UCSD-AML1 (cell line): ENCODE results near the gene SARS1.
"Not testable (repeated sequence)": the region's sequence is repeated elsewhere in the genome, so short reads cannot be mapped to it uniquely, and the experiment has no call there.

Source experiments
- DNase-seq: peaks from one replicate; lab custom pipeline; 2025; ENCODE audit not compliant: unreplicated experiment; lab: John Stamatoyannopoulos, UW

SARS1 gene

DNA sequence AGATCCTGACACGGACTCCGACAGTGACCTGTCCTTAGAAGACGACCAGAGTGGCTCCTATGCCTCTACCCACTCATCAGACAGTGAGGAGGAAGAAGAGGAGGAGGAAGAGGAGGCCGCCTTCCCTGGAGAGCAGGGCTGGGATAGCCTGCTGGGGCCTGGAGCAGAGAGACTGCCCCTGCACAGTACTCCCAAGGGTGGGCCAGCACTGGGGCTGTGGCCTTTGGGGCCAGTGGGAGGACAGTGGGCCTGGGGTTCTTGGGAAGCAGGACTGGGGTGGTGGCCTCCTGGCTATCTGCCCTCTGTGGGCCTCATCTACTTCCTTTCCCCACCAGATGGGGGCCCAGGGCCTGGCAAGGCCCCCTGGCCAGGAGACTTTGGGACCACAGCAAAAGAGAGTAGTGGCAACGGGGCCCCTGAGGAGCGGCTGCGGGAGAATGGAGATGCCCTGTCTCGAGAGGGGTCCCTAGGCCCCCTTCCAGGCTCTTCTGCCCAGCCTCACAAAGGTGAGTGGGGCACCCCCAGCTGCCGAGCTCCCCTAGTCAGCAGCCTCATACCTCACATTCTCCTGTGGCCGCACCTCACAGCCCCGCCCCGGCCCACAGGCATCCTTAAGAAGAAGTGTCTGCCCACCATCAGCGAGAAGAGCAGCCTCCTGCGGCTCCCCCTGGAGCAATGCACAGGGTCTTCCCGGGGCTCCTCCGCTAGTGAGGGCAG lies 59.3 kb downstream of the SARS1 start:
- DNase-seq = no peak

DNA sequence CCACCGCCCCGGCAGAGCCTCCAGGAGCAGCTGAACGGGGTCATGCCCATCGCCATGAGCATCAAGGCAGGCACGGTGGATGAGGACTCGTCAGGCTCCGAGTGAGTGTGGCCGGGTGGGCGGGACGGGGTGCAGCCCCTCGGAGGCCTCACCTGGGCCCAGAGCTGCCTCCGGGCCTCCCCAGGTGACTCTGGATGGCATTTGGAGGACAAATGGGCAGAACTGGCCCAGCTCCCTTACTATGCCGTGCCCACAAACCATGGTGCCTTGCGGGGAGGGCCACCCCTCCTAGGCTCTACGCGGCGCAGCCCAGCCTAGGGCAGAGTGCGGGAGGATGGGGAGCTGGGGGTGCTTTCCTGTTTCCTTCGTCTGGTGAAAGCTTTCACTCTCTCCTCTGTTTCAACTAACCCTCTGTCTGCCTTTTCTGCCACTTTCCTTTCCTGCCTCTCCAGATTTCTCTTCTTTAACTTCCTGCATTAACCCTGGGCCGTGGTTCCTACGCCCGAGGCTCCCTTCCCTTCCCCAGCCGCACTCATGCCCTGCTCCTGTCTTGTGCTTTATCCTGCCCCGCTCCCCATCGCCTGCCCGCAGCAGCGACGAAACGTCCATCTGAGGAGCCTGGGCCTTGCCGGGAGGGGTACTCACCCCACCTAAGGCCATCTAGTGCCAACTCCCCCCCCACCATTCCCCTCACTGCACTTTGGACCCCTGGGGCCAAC lies 60.0 kb downstream of the SARS1 start:
- no peak for DNase-seq

DNA sequence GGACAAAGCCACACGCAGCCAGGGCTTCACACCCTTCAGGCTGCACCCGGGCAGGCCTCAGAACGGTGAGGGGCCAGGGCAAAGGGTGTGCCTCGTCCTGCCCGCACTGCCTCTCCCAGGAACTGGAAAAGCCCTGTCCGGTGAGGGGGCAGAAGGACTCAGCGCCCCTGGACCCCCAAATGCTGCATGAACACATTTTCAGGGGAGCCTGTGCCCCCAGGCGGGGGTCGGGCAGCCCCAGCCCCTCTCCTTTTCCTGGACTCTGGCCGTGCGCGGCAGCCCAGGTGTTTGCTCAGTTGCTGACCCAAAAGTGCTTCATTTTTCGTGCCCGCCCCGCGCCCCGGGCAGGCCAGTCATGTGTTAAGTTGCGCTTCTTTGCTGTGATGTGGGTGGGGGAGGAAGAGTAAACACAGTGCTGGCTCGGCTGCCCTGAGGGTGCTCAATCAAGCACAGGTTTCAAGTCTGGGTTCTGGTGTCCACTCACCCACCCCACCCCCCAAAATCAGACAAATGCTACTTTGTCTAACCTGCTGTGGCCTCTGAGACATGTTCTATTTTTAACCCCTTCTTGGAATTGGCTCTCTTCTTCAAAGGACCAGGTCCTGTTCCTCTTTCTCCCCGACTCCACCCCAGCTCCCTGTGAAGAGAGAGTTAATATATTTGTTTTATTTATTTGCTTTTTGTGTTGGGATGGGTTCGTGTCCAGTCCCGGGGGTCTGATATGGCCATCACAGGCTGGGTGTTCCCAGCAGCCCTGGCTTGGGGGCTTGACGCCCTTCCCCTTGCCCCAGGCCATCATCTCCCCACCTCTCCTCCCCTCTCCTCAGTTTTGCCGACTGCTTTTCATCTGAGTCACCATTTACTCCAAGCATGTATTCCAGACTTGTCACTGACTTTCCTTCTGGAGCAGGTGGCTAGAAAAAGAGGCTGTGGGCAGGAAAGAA lies 61.1 kb downstream of the SARS1 start:
- DNase-seq = no peak

GRCh38 chr1:109275706-109276345 lies 62.1 kb downstream of the SARS1 start:
- DNase-seq = no peak

GRCh38 chr1:109277434-109278204 lies 63.9 kb downstream of the SARS1 start:
- DNase-seq = peak; percentile 81

- no peak for DNase-seq
Observed at GRCh38 chr1:109279615-109280278, 66.0 kb downstream of the SARS1 start.

- no peak for DNase-seq
Observed at GRCh38 chr1:109280862-109281261, 67.1 kb downstream of the SARS1 start.

DNA sequence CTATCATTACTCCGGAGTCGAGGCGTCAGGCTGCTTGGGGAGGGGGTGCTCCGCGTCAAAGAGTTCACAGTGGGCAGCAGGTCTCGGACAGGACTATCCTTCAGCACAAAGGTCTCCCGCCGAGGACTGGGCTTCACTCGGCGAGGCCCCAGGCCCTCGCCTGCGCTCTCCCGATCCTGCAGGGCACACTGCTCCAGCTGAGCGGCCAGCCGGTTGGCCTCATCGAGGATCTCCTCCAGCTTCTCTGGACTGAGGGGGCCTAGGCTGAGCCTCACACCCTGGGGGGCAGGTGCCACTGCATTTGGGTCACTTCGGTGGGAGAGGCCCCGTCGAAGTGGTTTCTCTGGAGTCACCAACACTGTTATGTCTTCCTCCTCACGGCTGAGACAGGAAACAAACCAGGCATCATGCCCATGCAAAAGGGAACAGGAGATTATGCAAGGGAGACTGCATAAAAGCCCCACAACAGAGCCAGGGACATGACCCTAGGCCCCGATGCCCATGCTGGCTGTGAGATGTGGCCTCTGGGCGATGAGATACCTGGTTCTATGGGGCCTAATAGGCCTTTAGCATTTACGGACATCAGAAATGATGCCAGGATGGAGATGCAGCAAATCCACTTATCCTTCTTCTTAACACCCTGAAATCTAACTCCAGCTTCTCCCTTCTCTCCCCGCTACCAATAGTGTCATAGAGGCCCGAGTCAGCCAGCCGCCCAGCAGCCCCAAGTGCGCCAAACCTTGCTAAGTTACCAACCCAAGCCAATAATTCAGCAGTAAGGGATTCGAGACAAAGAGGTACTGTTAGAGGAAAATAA lies 68.2 kb downstream of the SARS1 start:
- DNase-seq = no peak

- no peak for DNase-seq
Observed at GRCh38 chr1:109282497-109282951, 68.8 kb downstream of the SARS1 start.

DNA sequence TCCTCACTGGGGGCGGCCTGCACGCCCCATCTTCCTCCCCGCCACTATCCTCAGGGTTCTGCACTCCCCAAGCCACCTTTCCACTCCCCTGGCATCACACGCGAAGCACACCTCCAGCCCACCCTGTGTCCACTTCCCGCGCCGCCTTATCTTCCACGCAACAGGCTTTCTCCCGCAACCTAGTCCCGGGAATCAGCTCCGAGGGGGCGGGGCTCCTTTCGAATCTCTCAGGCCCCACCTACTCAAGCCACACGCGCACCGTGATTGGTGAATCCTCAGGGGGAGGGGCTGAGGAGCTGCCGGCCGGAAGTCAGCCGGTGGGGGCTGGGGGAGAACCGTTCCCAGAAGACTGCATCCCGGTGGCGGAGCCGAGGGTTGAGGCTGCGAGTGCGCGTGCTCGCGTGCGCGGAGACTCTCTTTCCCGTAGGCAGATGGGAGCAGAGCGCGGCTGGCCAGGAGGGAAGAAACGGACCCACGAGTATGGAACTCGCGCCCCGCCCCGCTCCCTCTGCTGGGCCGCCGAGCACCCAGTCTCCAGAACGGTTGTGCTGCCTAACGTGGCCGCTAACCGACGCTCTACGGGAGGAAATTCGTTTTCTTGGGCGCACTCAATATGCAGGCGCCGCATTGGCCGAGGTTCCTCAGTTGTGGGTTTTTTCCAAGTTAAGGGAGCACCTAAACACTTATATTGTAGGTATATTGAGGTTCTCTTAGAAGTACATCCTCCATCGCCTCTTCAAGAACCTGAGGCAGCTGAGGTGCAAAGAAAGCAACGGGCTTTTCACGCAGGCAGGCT lies 69.4 kb downstream of the SARS1 start, which contains the start of gene PSRC1:
Gene PSRC1, minus strand, starts transcription at position 194 of the 796 bp plus-strand sequence.
- peak; percentile 93 for DNase-seq

GRCh38 chr1:109283748-109284600 lies 70.3 kb downstream of the SARS1 start:
- DNase-seq = no peak

DNA sequence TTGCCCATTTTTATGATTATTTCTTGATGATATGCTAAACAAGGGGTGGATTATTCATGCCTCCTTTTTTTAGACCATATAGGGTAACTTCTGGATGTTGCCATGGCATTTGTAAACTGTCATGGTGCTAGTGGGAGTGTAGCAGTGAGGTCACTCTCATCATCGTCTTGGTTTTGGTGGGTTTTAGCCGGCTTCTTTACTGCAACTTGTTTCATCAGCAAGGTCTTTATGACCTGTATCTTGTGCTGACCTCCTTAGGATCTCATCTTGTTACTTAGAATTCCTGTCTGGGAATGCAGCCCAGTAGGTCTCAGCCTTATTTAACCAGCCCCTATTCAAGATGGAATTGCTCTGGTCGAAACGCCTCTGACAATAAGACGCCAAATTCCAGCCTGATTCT lies 73.0 kb downstream of the SARS1 start:
- not testable (repeated sequence) for DNase-seq
